ENCODE data around the gene ZKSCAN2.

Gene ZKSCAN2

GRCh38 chr16:25222959-25223358, 34.7 kb downstream of the ZKSCAN2 start:
- DNase-seq, result no peak

DNA sequence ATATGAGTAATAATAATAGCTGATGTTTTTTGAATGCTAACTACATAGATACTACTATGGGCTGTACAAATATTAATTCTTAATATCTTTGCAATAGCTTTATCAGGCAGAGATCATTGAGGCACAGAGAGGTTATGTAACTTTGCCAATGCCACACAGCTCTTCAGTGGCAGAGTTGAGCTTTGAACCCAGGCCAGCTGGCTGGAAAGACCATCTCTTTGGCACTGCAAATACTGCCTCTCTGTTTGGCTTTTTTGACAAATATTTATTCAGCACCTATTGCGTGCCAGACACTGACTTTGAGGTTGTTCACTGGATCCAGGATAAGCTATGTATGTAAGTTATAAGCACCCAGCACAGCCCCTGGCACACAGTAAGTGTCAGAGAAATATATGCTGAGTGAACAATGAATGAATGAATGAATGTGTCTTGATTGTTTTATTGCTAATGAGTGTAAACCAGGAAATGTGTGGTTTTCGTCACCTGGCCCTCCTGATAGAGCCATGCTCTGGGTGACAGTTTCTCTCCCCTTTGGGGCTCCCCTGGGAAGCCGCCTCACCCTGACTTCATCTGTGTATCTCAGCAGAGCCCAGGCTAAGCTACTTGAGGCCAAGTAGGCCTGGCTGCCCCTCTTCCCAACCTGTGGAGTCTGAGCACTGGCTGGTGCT, 38.4 kb downstream of the ZKSCAN2 start:
- no peak for DNase-seq

DNA sequence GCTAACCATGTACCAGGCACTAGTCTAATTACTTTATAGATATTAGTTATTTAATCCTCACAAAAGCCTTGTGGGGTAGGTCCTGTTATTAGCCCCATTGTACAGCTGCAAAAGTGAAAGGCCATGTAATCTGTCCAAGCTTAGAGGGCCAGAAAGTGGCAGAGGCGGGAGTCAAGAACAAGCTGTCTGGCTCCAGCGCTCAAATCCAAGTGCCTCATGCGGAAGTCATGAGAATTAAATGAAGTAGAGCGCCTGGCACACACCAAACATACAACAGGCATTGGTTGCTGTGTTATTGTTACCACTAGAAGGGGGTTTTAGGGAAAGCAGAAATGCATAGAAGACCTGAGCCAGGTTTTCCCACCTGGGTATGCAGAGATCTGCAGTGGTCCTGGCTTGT, 39.7 kb downstream of the ZKSCAN2 start:
- no peak for DNase-seq

GRCh38 chr16:25217112-25217511, 40.5 kb downstream of the ZKSCAN2 start:
- DNase-seq, result no peak

DNA sequence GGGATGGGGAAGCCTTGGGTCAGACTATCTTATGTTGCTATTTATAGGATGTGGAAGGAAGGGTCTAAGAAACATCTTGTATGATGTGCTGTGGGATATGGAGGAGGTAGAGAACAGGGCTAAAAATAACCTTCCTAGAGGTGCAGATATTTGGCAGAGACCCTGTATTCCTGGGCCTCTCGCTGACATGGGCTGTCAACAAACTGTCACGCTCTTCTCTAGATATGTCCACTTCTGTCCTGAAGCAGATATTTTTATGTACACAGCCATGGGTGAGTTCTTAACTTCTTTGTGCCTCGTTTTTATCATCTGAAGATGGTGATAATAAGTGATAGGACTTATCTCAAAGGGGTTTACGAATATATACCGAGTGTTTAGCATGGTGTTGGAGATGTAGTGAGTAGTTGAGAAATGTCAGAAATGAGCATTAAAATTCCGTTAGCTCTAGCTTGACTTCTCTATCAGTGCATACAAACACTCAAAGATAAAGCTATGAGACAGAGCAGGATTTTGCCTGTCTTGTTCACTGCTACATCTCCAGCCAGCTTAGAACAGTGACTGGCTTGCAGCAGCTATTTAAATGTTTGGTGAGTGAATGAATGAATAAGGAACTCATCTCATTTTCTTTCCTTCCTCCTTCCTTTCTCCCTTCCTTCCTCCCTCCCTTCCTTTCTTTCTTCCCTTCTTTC, 43.8 kb downstream of the ZKSCAN2 start:
- DNase-seq, result no peak

- no peak for DNase-seq
These were observed 45.0 kb downstream of the ZKSCAN2 start for GRCh38 chr16:25212636-25213035.

DNA sequence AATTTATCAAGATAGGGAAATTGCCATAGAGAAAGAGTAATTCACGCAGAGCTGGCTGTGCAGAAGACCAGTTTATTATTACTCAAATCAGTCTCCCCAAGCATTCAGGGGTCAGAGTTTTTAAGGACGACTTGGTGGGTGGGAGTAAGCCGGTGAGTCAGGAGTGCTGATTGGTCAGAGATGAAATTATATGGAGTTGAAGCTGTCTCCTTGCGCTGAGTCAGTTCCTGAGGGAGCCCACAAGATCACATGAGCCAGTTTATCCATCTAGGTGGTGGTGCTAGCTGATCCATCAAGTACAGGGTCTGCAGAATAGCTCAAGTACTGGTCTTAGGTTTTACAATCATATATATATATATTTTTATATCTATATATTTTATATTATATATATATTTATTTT, 46.9 kb downstream of the ZKSCAN2 start:
- DNase-seq, result no peak

DNA sequence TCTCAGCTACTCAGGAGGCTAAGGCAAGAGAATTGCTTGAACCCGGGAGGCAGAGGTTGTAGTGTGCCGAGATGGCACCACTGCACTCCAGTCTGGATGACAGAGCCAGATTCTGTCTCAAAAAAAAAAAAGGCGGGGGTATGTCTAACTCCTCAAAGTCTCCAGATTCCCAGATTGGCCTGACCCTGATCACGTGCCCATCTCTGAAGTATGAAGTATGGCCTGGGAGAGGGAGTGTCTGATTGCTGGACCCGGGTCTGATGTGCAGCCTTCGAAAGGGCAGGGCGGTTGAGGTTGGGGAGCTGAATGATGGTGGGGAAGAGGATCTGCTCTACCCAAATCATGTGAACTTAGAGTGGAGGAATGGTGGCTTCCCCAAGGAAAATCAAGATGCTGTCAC, 58.2 kb downstream of the ZKSCAN2 start:
- DNase-seq, result no peak

DNA sequence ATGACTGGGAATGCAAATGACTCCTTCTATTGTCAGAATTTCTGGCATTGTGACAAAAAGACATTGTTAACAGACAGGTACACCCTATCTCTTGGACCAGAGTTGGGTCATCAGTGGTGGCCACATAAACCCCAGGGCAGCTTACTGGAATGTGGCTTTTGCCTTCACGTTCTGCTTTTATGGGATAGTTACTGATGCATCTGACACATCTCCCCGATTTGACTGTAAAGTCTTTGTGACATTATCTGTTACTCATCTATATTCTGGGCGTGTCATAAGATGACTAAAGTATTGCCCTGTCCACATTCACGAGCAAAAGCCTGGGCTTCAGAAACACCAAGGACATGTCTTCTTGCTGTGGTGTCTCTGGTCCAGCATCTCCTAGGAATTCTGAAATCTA, 59.6 kb downstream of the ZKSCAN2 start:
- no peak for DNase-seq

DNA sequence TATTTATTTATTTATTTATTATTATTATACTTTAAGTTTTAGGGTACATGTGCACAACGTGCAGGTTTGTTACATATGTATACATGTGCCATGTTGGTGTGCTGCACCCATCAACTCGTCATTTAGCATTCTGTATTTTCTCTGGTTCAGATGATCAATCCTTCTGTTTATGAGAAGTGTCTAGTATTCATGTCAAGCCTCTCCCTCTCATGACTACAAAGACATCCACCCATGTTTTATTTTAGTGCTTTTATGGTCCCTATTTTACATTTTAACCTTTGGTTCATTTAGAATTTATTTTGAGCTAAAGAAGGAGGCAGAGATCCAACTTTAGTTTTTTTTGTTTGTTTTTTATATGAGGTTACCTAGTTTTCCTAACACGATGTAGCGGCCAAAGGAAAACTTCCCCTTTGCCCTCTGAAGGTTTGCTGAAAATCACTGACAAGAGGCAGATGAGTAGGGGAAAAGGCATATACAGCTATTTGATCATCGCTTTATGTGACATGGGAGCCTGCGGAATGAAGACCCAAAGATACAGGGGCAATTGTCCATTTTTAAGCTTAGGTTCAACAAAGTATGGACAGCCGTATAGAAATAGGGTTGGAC, 63.3 kb downstream of the ZKSCAN2 start:
- DNase-seq, result no peak

DNA sequence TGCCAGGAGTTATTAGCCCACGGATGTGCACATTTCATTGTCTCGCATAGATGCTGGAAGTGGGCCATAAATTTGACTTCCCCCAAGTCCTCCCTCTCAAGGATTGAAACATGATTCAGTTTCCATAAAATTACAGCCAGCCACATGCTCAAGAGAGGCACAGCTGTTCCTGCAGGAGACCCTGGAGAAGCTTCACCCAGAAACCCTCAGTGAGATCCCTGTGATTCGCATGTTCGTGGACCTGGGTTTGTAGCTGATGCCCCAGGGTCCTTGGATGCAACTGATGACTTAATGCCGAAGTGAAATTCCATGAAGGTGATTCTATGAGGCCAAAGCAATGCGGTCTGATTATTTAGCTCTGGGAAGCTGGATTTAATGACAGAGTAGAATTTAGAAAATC, 65.5 kb downstream of the ZKSCAN2 start:
- no peak for DNase-seq

GRCh38 chr16:25189305-25189704, 68.3 kb downstream of the ZKSCAN2 start:
- DNase-seq, result no peak

DNA sequence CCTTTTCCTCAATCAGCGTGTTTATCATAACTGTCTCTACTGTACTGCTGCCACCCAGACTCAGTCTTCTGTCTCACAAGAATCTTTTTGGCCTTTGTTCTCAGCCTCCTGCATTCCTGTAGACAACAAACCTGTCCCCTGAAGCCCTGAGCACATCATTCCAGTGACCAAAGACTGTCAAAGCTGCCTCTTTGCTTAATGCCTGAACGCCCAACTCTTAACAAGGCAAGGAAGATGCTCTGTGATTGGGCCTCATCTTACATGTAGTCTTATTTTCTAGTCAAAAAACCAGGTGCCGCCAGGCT, 70.2 kb downstream of the ZKSCAN2 start:
- DNase-seq, result no peak
